GM06990 (cell line): ENCODE measurements around the gene ZP2.
"Not testable (repeated sequence)": the region's sequence is repeated elsewhere in the genome, so short reads cannot be mapped to it uniquely, and the experiment has no call there.

Source experiments
- DNase-seq: peaks from one replicate; pipeline ENCODE4 v3.0.0-alpha.2; 2011; ENCODE audit not compliant: insufficient read length; ENCODE audit errors: extremely low read depth
- H3K27me3 ChIP-seq: replicated peaks from 2 replicates; pipeline ENCODE4 v1.6.0; 2011; ENCODE audit warnings: low read length; ENCODE audit not compliant: control insufficient read depth, insufficient read depth
- H3K36me3 ChIP-seq: 2 replicates; pipeline ENCODE4 v1.5.1; 2011; ENCODE audit warnings: low read length; ENCODE audit not compliant: control insufficient read depth, insufficient read depth
- H3K4me3 ChIP-seq: replicated peaks from 2 replicates; pipeline ENCODE4 v1.5.1; 2011; ENCODE audit warnings: low read depth, mild to moderate bottlenecking, control low read depth, low read length
- CTCF ChIP-seq: IDR thresholded peaks from 2 replicates; pipeline ENCODE4 v1.5.1; 2011; ENCODE audit warnings: low read length, control low read depth, mild to moderate bottlenecking, inconsistent platforms; ENCODE audit not compliant: insufficient read depth, poor library complexity, severe bottlenecking

The ZP2 gene

GRCh38 chr16:21179983-21180365, 31.4 kb downstream of the ZP2 start:
- no peaks in the 10 kb centered on the region for H3K27me3 ChIP-seq
- TF ChIP-seq CTCF = no peak
- DNase-seq = no peak
- peaks cover 10% of the 10 kb centered on the region for H3K36me3 ChIP-seq
- H3K4me3 ChIP-seq = no peak overlapping the region

DNA sequence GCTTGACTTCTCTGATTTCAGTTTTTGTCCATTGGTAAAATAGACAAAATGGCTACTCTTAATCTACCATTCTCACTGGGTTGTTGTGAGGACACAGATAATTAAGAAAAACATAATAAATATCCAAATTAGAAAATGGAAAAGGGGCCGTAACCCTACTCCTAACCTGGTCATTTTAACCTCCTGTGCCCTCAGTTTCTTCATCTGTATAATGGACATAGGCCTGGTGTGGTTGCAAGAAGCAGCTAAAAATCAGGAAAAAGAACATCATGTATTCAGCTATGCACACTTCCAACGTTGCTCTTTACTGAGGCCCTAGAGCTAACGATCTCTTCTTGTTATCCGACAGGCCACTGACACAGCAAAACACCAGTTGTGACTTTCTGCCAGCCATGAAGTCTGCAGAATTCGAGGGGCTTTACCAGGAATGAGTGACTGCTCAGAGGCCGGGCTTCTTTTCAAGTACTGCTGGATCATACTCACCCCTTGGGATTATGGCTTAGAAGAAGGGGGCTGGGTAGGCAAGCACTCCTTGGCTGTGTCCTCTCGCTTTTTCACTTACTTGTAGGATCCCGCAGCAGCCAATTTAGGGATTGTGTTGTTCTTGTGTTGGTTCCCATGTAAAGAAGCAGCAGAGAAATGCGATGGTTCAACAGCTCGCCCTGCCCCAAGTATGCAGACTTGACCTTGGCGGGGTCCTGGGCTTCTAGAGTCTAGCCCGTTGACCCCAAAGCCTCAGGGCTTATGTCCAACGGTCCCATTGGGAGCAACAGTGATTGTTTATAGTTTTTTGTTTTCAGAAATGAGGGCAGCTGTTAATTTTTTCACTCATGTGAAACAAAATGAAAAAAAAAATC, 32.0 kb downstream of the ZP2 start:
- no peak for TF ChIP-seq CTCF
- H3K36me3 ChIP-seq = peaks cover 10% of the 10 kb centered on the region
- no peaks in the 10 kb centered on the region for H3K27me3 ChIP-seq
- DNase-seq = no peak
- no peak overlapping the region for H3K4me3 ChIP-seq

DNA sequence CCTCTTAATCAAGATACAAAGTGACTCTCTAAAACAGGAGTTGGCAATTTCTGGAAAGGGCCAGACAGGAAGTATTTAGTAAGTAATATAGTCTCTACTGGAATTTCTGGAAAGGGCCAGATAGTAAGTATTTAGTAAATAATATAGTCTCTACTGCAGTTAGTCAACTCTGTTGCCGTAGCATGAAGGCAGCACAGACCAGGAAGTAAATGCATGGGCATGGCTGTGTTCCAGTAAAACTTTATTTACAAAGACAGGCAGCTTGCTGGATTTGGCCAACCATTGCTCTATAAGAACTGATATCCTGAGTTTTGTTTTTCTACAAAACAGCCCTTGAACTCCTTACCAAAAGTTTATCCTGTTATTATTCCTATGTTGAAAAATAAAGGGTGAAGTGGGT, 36.0 kb downstream of the ZP2 start:
- Histone ChIP-seq H3K4me3 (no peak overlapping the region), H3K27me3 (no peaks in the 10 kb centered on the region), H3K36me3 (peaks cover 4% of the 10 kb centered on the region)
- DNase-seq = no peak
- no peak for TF ChIP-seq CTCF

DNA sequence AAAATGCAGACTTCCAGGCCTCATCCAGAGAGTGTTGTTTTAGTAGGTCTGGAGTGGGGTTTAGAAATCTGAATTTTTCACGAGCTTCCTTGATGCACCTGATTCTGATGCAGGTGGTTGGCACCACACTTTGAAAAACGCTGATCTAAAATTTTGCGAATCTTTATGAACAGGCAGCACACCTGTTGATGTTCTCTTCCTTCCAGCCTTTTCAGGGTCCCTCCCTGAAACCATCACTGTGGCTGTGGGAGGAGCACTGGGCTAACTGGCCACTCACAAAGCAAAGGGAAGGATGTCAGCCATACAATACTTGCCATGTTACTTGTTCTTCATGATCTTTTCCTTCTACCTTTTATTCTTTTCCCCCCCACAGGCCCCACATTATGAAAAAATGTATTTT, 38.7 kb downstream of the ZP2 start:
- no peak for DNase-seq
- H3K4me3 ChIP-seq = no peak overlapping the region
- no peaks in the 10 kb centered on the region; the same call in none of the 2 replicates for H3K36me3 ChIP-seq
- TF ChIP-seq CTCF = no peak
- H3K27me3 ChIP-seq = no peaks in the 10 kb centered on the region

GRCh38 chr16:21170116-21170515, 41.3 kb downstream of the ZP2 start:
- H3K27me3 ChIP-seq, DNase-seq, H3K4me3 ChIP-seq, H3K36me3 ChIP-seq: not testable (repeated sequence)

DNA sequence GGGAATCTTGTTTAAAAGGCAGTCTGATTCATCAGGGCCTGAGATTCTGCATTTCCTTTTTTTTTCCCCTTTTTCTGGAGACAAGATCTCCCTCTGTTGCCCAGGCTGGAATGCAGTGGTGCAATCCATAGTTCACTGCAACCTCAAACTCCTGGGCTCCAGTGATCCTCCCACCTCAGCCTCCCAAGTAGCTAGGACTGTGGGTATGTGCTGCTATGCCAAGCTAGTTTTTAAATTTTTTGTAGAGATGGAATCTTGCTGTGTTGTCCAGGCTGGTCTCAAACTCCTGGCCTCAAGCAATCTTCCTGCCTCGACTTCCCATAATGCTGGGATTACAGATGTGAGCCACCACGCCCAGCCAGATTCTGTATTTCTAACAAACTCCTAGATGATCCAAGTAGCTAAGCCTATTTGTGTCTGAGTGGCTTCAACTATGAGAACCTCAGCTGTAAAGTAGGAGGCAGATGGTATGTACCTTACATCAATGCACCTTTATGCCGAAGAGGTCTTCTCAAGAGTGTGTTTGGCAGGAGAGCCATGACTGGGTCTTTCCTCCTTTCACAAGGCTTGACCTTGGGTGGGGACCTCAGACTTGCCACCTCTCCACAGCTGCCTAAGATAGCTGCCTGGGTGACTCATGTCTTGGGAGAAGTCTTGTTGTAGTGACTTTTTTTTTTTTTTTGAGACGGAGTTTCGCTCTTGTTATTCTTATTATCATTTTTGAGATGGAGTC, 42.0 kb downstream of the ZP2 start:
- H3K4me3 ChIP-seq = no peak overlapping the region
- TF ChIP-seq CTCF = no peak
- no peak for DNase-seq
- H3K27me3 ChIP-seq = no peaks in the 10 kb centered on the region
- peaks cover 4% of the 10 kb centered on the region for H3K36me3 ChIP-seq
